H9 (cell line): ENCODE results near the gene BCHE. TPM values are rescaled to one million over a fixed set of nuclear protein-coding genes. Genes with fewer than 3 reads are reported as not detected.

ENCODE experiments used
- DNase-seq: peaks from one replicate; pipeline ENCODE4 v3.0.0-alpha.2; 2017
- H2AFZ ChIP-seq: one replicate; pipeline ENCODE4 v1.6.1; 2013; ENCODE audit warnings: mild to moderate bottlenecking, low read length, control low read depth, moderate library complexity
- H2AK5ac ChIP-seq: 2 replicates; pipeline ENCODE4 v1.6.1; 2013; ENCODE audit warnings: low read length, control low read depth, mixed read lengths; ENCODE audit not compliant: insufficient read length
- H2BK120ac ChIP-seq: one replicate; pipeline ENCODE4 v1.6.1; 2013; ENCODE audit warnings: low read depth, mild to moderate bottlenecking, low read length, control low read depth, inconsistent platforms; ENCODE audit not compliant: poor library complexity, severe bottlenecking
- H2BK12ac ChIP-seq: 2 replicates; pipeline ENCODE4 v1.6.1; 2013; ENCODE audit warnings: low read length, control low read depth, mixed read lengths, low read depth; ENCODE audit not compliant: insufficient read length
- H2BK15ac ChIP-seq: 2 replicates; pipeline ENCODE4 v1.6.1; 2013; ENCODE audit warnings: low read depth, low read length, control low read depth
- H2BK20ac ChIP-seq: one replicate; pipeline ENCODE4 v1.6.1; 2013; ENCODE audit warnings: low read depth, mild to moderate bottlenecking, low read length, control low read depth, inconsistent platforms; ENCODE audit not compliant: poor library complexity, severe bottlenecking
- H2BK5ac ChIP-seq: 2 replicates; pipeline ENCODE4 v1.6.1; 2013; ENCODE audit warnings: low read length, control low read depth, mixed read lengths; ENCODE audit not compliant: insufficient read length
- H3K14ac ChIP-seq: 2 replicates; pipeline ENCODE4 v1.6.1; 2013; ENCODE audit warnings: low read length, control low read depth; ENCODE audit not compliant: insufficient read depth
- H3K18ac ChIP-seq: 2 replicates; pipeline ENCODE4 v1.6.1; 2013; ENCODE audit warnings: low read depth, mild to moderate bottlenecking, mixed read lengths, low read length, control low read depth; ENCODE audit not compliant: insufficient read length
- H3K23ac ChIP-seq: 2 replicates; pipeline ENCODE4 v1.6.1; 2013; ENCODE audit warnings: low read length, control low read depth, mixed read lengths, low read depth; ENCODE audit not compliant: insufficient read length
- H3K23me2 ChIP-seq: 2 replicates; pipeline ENCODE4 v1.6.1; 2013; ENCODE audit warnings: low read depth, mild to moderate bottlenecking, mixed read lengths, low read length, control low read depth; ENCODE audit not compliant: insufficient read length, poor library complexity, severe bottlenecking
- H3K27ac ChIP-seq: 2 replicates; pipeline ENCODE4 v1.5.1; 2013; ENCODE audit warnings: low read length, control low read depth, mixed read lengths, low read depth; ENCODE audit not compliant: insufficient read length
- H3K27me3 ChIP-seq: 2 replicates; pipeline ENCODE4 v1.6.1; 2013; ENCODE audit warnings: low read length, control low read depth, inconsistent platforms; ENCODE audit not compliant: insufficient read depth
- H3K4ac ChIP-seq: 2 replicates; pipeline ENCODE4 v1.6.1; 2013; ENCODE audit warnings: low read depth, mild to moderate bottlenecking, control low read depth, inconsistent platforms, low read length, moderate library complexity
- H3K4me1 ChIP-seq: 2 replicates; pipeline ENCODE4 v1.6.1; 2013; ENCODE audit warnings: low read length, control low read depth, inconsistent platforms; ENCODE audit not compliant: insufficient read depth
- H3K4me2 ChIP-seq: 2 replicates; pipeline ENCODE4 v1.6.1; 2013; ENCODE audit warnings: low read length, control low read depth, mixed read lengths; ENCODE audit not compliant: insufficient read length, insufficient read depth
- H3K56ac ChIP-seq: 2 replicates; pipeline ENCODE4 v1.6.1; 2013; ENCODE audit warnings: low read depth, mild to moderate bottlenecking, mixed read lengths, low read length, control low read depth; ENCODE audit not compliant: insufficient read length
- H3K79me1 ChIP-seq: 2 replicates; pipeline ENCODE4 v1.6.1; 2013; ENCODE audit warnings: low read depth, mild to moderate bottlenecking, moderate library complexity, low read length, control low read depth, inconsistent platforms; ENCODE audit not compliant: insufficient read depth, poor library complexity, severe bottlenecking
- H3K79me2 ChIP-seq: 2 replicates; pipeline ENCODE4 v1.6.1; 2013; ENCODE audit warnings: low read length, control low read depth, inconsistent platforms; ENCODE audit not compliant: insufficient read depth
- H3K9ac ChIP-seq: 2 replicates; pipeline ENCODE4 v1.6.1; 2013; ENCODE audit warnings: low read length, control low read depth, mixed read lengths; ENCODE audit not compliant: insufficient read length; ENCODE audit errors: extremely low read depth
- H3K9me3 ChIP-seq: one replicate; pipeline ENCODE4 v1.6.1; 2013; ENCODE audit warnings: low read depth, low read length, inconsistent platforms; ENCODE audit not compliant: control insufficient read depth
- H3T11ph ChIP-seq: one replicate; pipeline ENCODE4 v1.6.1; 2013; ENCODE audit warnings: mild to moderate bottlenecking, low read length, control low read depth, inconsistent platforms
- H4K20me1 ChIP-seq: one replicate; pipeline ENCODE4 v1.6.1; 2013; ENCODE audit not compliant: control insufficient read depth, insufficient read length, insufficient read depth
- H4K5ac ChIP-seq: 2 replicates; pipeline ENCODE4 v1.6.1; 2013; ENCODE audit warnings: low read depth, mild to moderate bottlenecking, mixed read lengths, low read length, control low read depth; ENCODE audit not compliant: insufficient read length
- H4K8ac ChIP-seq: replicated peaks from 2 replicates; pipeline ENCODE4 v1.6.1; 2013; ENCODE audit warnings: low read length, control low read depth, mixed read lengths, low read depth; ENCODE audit not compliant: insufficient read length
- H4K91ac ChIP-seq: 2 replicates; pipeline ENCODE4 v1.6.1; 2013; ENCODE audit warnings: low read depth, mild to moderate bottlenecking, moderate library complexity, mixed read lengths, low read length, control low read depth; ENCODE audit not compliant: insufficient read length
- H3K27ac Mint-ChIP-seq, 3 experiments: 2 replicates in 2 of 3; 3 replicates in 1 of 3; pipeline ENCODE4 v1.8.0; 2020 to 2021; ENCODE audit warnings: mixed read lengths in 3 of 3, mild to moderate bottlenecking in 1 of 3, moderate library complexity in 1 of 3
- H3K27me3 Mint-ChIP-seq: 2 replicates; pipeline ENCODE4 v1.8.0; 2021; ENCODE audit warnings: low read depth, mild to moderate bottlenecking, moderate library complexity, mixed read lengths
- H3K36me3 Mint-ChIP-seq, 3 experiments: 2 replicates in 2 of 3; 3 replicates in 1 of 3; pipeline ENCODE4 v1.8.0; 2020 to 2021; ENCODE audit warnings: low read depth in 3 of 3, mixed read lengths in 3 of 3; ENCODE audit not compliant: insufficient read depth in 1 of 3
- H3K4me1 Mint-ChIP-seq, 2 experiments: 2 replicates each; pipeline ENCODE4 v1.8.0; 2020; ENCODE audit warnings: mixed read lengths in 2 of 2
- H3K4me3 Mint-ChIP-seq, 2 experiments: 2 replicates in 1 of 2; 3 replicates in 1 of 2; pipeline ENCODE4 v1.8.0; 2020 to 2021; ENCODE audit warnings: mild to moderate bottlenecking in 2 of 2, mixed read lengths in 2 of 2, moderate library complexity in 1 of 2
- H3K9me3 Mint-ChIP-seq, 2 experiments: 2 replicates in 1 of 2; 3 replicates in 1 of 2; pipeline ENCODE4 v1.8.0; 2020; ENCODE audit warnings: mild to moderate bottlenecking in 2 of 2, mixed read lengths in 2 of 2, moderate library complexity in 1 of 2
- WGBS: extraction: QIAGEN DNeasy Blood & Tissue Kit; methylation state at CpG from one replicate; pipeline ENCODE4 v1.1.7; 2013; ENCODE audit warnings: missing lambda C conversion rate, low lambda C conversion rate, mixed read lengths; ENCODE audit not compliant: insufficient read length; ENCODE audit errors: extremely low coverage; 5-methylcytosine and 5-hydroxymethylcytosine counted together
- total RNA-seq: library from RNA; stranded (reverse); gene quantifications from 2 replicates; pipeline ENCODE4 v1.2.1, GENCODE V29; 2021
- TF ChIP-seq, protein P1 (sequence below): fragments of 200-600 bp; sonication (generic); conservative IDR thresholded peaks from 3 replicates; pipeline ENCODE4 v1.8.0; 2021; ENCODE audit warnings: antibody characterized with exemption, mild to moderate bottlenecking

Gene BCHE
- total RNA-seq, 1 experiment from 2014 or later, result 1.4 TPM

DNA sequence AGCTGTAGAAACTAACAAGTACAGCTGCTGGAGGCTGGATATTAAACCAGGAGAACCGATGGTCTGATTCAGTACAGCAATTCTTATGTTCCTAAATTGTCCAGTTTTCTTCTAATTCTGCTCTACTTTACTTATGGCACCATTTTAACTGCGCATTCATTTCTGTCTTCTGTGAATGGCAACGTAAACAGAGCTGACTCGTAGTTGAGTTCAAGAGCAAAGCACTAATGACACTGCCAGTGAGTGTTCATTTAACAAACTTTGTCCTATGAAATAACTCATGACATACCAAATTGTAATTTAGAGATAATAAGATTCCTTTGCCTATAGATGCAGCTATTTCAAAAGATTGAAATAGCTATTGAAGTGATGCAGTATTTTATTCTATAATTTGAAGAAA is 48.7 kb downstream of the BCHE start:
- H3K27me3 Mint-ChIP-seq, result no peaks in the 10 kb centered on the region
- TF ChIP-seq, protein P1, sequence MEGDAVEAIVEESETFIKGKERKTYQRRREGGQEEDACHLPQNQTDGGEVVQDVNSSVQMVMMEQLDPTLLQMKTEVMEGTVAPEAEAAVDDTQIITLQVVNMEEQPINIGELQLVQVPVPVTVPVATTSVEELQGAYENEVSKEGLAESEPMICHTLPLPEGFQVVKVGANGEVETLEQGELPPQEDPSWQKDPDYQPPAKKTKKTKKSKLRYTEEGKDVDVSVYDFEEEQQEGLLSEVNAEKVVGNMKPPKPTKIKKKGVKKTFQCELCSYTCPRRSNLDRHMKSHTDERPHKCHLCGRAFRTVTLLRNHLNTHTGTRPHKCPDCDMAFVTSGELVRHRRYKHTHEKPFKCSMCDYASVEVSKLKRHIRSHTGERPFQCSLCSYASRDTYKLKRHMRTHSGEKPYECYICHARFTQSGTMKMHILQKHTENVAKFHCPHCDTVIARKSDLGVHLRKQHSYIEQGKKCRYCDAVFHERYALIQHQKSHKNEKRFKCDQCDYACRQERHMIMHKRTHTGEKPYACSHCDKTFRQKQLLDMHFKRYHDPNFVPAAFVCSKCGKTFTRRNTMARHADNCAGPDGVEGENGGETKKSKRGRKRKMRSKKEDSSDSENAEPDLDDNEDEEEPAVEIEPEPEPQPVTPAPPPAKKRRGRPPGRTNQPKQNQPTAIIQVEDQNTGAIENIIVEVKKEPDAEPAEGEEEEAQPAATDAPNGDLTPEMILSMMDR, result no peak

More for the DNA sequence above, 48.7 kb downstream of the BCHE start:
- H2BK5ac ChIP-seq, result no peak overlapping the region
- no peak overlapping the region for H2BK15ac ChIP-seq
- H4K5ac ChIP-seq, result no peak overlapping the region
- H2BK12ac ChIP-seq, result no peak overlapping the region
- no peaks in the 10 kb centered on the region for H3K4me1 Mint-ChIP-seq
- H3K4me3 Mint-ChIP-seq, result no peak overlapping the region
- no peak overlapping the region for H3K18ac ChIP-seq
- H3K23ac ChIP-seq, result no peak overlapping the region
- H3T11ph ChIP-seq, result no peak overlapping the region
- no peak overlapping the region for H3K9ac ChIP-seq
- no peak overlapping the region for H3K4ac ChIP-seq
- no peaks in the 10 kb centered on the region for H3K27me3 ChIP-seq
- DNase-seq, result no peak
- no peaks in the 10 kb centered on the region for H3K23me2 ChIP-seq
- no peak overlapping the region for H3K56ac ChIP-seq
- no peak overlapping the region for H2BK20ac ChIP-seq
- H3K27ac Mint-ChIP-seq, result no peak overlapping the region
- H2AK5ac ChIP-seq, result no peak overlapping the region
- H3K9me3 Mint-ChIP-seq, result no peaks in the 10 kb centered on the region; a peak in 1 of 5 replicates
- H3K79me2 ChIP-seq, result no peaks in the 10 kb centered on the region
- H3K79me1 ChIP-seq, result no peaks in the 10 kb centered on the region
- H3K4me2 ChIP-seq, result no peak overlapping the region
- H4K20me1 ChIP-seq, result no peaks in the 10 kb centered on the region
- H2BK120ac ChIP-seq, result no peak overlapping the region
- H4K91ac ChIP-seq, result no peak overlapping the region
- no peak overlapping the region for H3K27ac ChIP-seq
- no peak overlapping the region for H4K8ac ChIP-seq
- WGBS, result no CpG with 5 or more reads among the region's 4 CpGs
- no peak overlapping the region for H3K14ac ChIP-seq
- no peaks in the 10 kb centered on the region for H3K9me3 ChIP-seq
- H3K36me3 Mint-ChIP-seq, result peaks cover 0 to 3% (median 0%) of the 10 kb centered on the region in 3 experiments; a peak in 2 of 7 replicates
- no peak overlapping the region for H2AFZ ChIP-seq
- H3K4me1 ChIP-seq, result no peaks in the 10 kb centered on the region
